Subcutaneous adipose tissue (tissue), 4 donors: ENCODE measurements around the gene TXNDC9. TPM values are rescaled to one million over a fixed set of nuclear protein-coding genes. Genes with fewer than 3 reads are reported as not detected.

Experiments used
- total RNA-seq, 4 donors: library from RNA; depleted of rRNA; stranded (reverse); fragments of >200 nt; gene quantifications; one replicate each; pipeline ENCODE4 v1.1.0, GENCODE V29; 2016
- TF ChIP-seq, protein P1 (sequence below): fragments of 450-650 bp; IDR thresholded peaks from one replicate; pipeline ENCODE4 v1.5.1; 2016; ENCODE audit warnings: low read depth, mild to moderate bottlenecking, control low read depth, antibody characterized with exemption, moderate library complexity

The TXNDC9 gene
- total RNA-seq, 4 donors from 2014 or later: 27.1 to 73.2 (median 36.5) TPM

DNA sequence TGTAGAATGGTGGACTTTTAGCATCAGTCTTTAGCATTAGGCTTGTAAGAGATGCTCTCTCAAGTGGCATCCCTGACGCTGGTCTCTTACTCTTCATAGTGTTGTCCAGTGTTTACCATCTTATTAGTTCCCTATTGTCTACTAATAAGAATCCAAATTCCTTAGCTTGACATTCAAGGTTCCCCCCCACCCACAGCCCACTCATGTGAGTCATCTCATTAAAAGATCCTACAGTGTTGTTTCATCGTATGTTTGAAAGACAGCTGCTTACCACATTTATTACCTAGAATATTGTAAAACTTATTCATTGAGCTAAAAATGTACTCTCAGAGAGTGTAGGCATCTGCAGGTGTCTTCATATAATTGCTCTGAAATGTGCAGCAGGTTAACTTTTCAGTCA is 29.5 kb upstream of the TXNDC9 start:
- TF ChIP-seq, protein P1, sequence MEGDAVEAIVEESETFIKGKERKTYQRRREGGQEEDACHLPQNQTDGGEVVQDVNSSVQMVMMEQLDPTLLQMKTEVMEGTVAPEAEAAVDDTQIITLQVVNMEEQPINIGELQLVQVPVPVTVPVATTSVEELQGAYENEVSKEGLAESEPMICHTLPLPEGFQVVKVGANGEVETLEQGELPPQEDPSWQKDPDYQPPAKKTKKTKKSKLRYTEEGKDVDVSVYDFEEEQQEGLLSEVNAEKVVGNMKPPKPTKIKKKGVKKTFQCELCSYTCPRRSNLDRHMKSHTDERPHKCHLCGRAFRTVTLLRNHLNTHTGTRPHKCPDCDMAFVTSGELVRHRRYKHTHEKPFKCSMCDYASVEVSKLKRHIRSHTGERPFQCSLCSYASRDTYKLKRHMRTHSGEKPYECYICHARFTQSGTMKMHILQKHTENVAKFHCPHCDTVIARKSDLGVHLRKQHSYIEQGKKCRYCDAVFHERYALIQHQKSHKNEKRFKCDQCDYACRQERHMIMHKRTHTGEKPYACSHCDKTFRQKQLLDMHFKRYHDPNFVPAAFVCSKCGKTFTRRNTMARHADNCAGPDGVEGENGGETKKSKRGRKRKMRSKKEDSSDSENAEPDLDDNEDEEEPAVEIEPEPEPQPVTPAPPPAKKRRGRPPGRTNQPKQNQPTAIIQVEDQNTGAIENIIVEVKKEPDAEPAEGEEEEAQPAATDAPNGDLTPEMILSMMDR: no peak

DNA sequence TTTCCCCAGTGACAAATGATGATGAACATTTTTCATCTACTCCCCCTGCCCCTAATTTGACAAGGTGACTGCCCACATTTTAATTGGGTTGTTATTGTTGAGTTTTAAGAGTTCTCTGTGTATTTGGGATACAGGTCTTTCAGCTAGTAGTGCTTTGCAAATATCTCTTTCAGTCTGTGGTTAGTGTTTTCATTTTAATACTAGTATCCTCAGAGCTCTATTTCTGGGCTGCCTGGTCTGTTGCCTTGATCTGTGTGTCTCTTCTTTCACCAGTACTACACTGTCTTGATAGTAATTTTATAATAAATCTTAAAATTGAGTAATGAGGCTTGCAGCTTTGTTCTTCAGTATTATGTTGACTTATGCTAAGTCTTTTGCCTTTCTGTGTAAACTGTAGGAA is 20.7 kb upstream of the TXNDC9 start:
- TF ChIP-seq, protein P1: no peak

DNA sequence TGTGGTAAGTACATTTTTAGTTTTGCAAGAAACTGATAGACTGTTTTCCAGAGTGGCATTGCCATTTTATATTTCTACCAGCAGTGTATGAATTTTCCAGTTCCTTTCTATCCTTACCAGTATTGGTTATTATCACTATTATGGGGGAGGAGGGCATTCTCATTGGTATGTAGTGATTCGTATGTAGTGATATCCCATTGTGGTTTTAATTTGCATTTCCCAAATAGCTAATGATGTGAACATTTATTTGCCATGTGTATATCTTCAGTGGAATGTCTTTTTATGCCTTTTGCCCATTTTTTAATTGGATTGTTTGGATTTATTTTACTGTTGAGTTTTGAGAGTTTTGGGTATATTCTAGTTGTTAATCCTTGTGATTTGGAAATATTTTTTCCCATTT is 17.9 kb upstream of the TXNDC9 start:
- TF ChIP-seq, protein P1: no peak

DNA sequence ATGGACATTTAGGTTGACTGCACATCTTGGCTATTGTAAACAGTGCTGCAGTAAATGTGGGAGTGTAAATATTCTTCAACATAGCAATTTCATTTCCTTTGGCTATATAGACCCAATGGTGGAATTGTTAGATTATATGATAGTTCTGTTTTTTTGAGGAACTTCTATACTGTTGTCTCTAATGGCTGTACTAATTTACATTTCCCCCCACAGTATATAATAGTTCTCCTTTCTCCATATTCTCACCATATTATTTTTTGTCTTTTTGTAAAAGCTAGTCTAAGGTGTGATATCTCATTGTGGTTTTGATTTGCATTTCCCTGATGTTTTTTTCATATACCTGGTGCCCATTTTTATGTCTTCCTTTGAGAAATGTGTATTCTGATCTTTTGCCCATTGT is 14.1 kb upstream of the TXNDC9 start:
- TF ChIP-seq, protein P1: no peak

DNA sequence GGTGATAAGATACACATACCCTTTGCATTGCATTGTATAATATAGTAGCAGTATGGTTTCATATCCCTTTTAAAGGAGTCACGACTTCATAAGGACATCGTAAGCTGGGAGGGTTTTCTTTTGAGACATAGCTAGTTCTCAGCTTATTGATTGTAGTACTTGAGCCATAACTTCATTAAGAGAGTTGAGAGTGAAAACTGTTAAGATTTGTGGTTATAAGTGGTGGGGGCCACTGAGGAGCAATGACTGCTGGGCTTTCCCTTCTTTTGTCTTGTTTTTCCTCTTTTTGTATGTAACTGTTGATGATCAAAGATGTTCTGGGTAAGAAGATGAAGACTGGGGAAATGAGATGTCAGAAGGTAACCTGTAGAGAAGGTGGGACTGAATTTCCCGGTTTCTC is 12.0 kb upstream of the TXNDC9 start:
- TF ChIP-seq, protein P1: no peak

DNA sequence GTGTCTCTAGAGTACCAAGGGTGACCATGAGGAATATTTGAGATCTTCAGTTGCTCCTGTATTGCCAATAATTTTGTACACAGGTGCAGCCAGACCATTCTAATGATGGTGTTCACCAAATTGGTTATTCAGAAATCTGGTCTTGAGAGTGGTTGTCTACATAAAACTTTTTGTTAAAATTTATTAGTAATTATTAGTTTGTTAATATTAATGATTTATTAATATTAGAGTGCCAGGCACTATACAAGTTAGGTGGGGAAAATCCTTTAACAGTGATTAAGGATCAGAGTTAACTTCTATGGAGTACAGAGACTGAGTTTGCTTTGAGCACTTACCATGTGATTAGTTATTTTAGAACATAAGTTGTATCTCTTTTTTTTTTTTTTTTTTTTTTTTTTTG is 10.1 kb upstream of the TXNDC9 start:
- TF ChIP-seq, protein P1: no peak

DNA sequence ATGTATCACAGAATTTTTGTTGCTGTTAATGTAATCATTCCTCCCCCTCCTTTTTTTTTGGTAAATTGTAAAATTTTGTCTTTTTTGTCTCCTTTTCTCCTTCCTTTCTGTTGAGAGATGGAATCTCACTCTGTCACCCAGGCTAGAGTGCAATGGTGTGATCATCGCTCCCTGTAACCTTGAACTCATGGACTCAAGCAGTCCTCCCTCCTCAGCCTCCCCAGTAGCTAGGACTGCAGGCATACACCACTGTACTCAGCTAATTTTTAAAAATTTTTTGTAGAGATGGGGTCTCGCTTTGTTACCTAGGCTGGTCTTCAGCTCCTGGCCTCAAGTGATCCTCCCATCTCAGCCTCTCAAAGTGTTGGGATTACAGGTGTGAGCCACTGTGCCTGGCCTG is 6.4 kb upstream of the TXNDC9 start:
- TF ChIP-seq, protein P1: no peak
